ENCODE results near the gene CMPK1. TPM values are rescaled to one million over a fixed set of nuclear protein-coding genes. Genes with fewer than 3 reads are reported as not detected.

CMPK1 gene
- total RNA-seq, 1 experiment from 2014 or later: 196 TPM

DNA sequence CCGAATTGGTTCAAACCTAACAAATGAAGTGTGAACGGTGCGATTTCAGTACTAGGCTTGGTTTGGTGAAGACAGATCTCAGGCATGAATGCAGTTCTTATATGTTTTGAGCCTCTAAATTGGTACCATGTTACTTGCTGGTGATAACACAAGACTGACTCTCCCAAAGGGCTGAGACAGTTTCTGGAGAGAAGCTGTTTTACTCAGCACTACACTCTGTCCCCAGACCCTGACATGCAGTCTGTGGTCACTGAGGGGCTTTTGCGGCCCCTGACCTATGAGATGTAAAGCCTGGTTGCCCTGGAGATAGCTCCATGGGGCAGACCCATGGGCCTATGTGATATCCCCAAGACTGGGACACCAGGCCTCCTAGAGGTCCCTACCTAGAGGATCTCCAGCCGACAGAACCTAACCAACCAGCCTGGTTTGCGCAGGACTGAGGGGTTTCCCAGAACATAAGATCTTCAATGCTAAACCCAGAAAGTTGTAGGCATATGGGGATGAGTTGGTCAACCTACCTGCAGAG, 63.1 kb downstream of the CMPK1 start:
- DNase-seq (ENCODE audit: low read depth): no peak

DNA sequence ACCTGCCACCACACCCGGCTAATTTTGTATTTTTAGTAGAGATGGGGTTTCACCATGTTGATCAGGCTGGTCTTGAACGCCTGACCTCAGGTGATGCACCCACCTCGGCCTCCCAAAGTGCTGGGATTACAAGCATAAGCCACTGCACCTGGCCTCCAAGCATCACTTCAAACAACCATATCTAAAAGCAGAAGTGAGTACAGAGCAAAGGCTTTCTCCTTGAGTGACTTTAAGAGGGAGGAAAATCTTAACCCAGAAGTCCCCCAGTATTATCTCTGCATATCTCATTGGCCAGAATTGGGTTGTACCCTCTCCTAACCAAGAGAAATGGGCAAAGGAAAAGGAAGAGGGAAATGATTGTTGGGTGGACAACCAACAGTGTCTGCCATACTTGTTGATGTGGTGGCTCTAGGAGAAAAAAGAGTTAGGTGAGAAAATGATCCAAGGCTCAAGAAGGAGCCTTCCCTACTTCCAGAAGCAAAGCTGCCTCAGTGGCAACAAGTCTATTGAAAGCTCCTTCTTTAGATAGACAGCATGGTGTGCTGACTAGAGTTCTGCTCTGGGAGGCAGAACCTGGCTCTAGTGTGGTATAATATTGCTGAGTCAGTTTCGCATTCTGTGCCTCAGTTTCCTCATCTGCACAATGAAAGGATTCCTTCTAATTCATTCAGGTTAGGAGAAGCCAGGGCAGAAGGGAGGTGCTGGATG, 65.7 kb downstream of the CMPK1 start:
- no peak for DNase-seq (ENCODE audit: low read depth)

DNA sequence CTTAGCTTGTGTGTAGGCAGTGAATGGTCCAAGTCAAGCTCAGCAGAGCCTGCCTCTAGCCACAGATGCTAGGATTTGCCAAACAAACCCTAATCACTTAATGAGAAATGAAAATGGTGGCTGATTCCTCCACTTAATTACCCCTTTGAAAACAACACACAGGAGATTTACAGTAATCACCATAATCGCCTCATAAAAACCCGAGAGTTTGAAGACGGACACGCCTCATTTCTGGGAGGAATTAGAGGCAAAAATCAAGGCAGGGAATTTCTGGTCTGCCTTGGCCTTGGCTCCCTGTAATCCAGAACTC, 66.2 kb downstream of the CMPK1 start:
- no peak for DNase-seq (ENCODE audit: low read depth)

DNA sequence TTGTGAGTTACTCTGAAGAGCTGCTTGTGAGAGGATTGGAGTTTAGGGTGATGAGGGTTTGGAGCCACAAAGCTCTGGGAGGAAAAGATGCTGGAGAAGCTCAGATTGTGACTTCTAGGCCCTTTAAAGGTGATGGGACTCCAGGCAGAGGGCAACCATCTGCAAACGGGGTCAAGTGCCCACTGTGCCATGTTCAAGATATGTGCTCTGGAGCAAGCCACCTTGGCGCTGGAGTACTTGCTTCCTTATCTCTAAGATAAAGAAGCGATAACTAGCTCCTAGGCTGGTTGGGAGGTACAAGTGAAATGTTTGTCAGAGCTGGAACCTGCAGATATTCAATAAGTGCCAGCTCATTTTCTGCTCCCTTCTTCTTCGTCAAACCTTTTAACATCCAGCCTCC, 68.2 kb downstream of the CMPK1 start:
- no peak for DNase-seq (ENCODE audit: low read depth)

DNA sequence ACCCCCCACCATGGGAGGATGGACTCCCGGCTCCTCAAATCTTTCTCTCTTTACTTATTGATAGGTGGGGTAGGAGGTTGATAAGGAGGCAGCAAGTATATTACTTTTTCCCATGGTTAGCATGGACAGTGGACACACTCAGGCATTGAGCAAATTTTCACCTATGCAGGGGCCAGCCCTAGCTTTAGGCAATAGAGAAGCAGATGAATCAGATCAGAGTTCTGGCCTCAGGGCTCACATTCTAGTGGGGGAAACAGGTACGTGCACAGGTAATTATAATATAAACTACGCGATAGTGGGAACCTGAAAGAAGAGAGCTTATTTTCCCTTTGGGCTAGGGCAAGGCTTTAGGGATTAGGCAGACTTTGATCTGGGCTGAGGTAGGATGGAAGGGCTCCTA, 69.0 kb downstream of the CMPK1 start:
- DNase-seq (ENCODE audit: low read depth): no peak

DNA sequence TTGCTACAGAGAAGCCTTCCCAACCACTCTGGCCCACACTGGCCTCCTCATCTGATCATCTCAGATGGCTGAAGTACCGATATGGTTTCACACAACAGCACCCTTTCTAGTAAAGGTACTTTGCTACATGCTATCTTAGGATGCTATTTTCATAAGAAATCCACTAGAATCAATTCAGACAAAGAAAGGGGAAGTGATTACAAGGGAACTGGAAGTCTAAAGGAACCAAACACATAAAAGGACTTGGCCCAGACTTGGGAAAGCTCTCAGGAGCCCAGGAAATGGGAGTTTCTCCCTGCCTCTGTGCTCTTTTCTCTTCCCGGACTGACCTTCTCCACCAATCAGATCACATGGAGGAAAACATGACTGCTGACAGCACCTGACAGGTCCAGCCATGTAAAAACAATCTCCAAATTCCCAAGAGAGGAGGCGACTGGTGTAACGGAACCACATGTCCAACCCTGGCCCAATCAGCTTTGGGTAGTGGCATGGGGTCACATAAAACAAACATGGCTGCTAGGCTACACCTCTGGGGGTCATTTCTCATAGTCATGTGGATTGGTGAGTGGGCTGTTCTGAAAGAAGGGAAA, 69.8 kb downstream of the CMPK1 start:
- DNase-seq (ENCODE audit: low read depth): no peak

DNA sequence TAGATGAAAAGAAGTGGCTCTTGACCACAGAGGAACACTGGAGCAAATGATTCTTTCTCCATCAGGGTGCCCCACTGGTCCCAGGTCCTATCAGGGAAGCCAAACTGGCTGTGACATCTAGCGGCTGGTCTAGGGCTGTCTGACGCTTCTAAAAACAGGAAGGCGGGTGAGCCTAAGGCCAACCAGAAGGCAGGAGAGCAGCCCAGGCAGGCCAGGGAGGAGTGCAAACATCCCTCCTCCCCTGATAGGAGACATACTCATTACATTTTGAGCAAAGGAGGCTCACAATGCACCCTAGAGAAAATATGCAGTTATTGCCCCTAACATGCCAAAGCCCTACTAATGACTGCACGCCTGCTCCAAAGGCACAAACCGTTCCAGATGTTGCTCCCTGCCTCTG, 72.1 kb downstream of the CMPK1 start:
- DNase-seq (ENCODE audit: low read depth): no peak

DNA sequence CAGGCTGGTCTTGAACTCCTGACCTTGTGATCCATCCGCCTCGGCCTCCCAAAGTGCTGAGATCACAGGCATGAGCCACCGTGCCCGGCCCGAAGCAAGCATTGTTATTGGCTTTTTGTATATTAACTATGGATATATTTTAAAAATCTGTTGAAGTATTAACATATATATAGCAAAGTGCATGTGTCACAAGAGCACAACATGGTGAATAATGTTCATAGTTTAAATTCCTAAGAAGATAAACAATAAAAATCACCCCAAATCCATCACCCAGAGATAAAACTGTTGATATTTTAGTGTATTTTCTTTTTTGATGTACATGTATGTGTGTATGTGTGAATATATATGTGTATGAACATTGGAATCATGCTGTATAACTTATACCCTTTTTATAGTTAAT, 73.4 kb downstream of the CMPK1 start:
- no peak for DNase-seq (ENCODE audit: low read depth)

DNA sequence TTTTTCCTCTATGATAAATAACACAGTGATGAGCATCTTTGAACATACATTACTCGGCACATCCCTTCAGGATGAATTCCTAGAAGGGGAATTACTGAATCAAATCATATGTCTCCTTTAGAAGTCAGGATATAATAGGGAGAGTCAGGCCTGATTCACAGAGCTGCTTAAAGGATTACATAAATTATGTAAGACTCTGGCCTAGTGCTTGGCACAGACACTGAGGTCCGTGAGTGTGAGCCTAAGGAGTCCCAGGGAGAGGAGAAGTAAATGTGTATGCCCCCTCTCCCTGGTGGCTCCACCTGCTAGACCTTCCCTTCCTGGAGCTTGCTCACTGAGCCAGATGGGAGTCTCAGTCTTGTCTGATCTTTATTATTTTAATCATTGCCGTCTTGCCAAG, 73.9 kb downstream of the CMPK1 start:
- DNase-seq (ENCODE audit: low read depth): no peak

DNA sequence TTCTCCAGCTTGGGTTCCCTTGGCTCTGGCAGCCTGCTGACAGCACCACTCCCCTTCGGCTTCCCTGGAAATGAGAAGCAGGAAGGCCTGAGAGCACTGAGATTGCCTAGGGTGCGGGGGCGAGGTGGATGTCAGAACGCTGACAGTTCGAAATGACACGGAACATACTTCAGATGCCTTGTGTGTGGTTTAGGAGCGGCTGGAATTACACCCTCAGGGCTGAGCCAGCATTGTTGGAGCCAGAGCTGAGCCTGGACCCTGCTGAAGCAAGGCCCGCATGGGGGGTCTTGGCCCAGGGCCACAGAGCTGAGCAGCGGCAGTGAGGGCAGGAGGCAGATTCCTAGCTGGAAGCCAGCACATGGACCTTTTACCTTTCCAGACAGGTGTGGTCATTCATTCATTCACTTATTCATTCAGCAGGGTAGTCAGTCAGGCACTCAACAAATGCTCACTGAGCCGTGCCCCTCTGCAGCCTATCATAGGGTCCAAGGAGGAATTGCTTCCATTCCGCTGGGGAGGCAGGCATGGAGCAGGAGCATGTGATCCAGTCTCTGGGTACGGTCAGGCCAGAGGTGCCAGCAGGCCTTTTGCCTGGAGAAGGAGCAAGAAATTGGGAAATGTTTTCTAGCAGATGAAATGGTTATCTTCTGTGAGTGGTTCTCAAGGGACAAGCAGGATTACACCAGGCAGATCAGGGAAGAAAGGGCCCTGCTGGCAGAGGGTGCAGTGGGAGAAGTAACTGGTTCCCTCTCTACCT, 75.9 kb downstream of the CMPK1 start:
- peak; percentile 83 for DNase-seq (ENCODE audit: low read depth)

DNA sequence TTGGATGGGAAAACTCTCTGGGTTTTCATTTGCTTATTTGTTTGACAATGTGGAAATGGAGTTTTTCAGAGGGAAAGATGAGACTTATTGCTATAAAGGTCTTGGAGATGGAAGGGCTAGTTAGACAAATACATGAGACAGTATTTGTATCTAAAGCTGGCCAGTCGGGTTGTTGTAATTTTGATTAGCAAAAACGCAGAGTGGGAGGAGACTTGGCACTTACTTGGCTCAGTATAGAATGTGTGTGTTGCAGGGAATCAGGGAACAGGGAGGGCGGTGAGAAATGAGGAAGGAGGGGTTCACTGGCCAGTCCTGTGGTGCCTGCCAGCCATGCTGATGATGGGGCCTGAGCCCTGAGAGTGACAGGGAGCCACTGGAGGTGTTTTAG, 76.5 kb downstream of the CMPK1 start:
- no peak for DNase-seq (ENCODE audit: low read depth)

DNA sequence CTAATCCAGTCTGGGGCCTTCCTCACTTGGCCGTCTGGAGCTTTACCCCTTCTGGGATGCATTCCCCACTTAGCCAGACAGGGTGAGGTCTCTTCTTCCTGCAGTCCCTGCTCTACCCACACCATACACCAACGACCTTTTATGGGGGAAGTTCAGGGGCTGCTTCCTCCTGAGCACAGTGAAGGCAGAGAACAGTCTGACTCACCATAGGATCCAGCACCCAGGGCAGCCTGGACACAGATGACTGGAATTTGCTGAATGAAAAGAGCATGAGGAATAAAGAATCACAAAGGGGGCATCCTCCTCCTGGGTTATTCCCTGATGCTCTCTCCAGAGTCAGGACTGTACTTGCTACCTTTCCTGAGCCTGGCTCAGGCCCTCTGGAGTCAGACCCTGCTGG, 77.8 kb downstream of the CMPK1 start:
- DNase-seq (ENCODE audit: low read depth): no peak

DNA sequence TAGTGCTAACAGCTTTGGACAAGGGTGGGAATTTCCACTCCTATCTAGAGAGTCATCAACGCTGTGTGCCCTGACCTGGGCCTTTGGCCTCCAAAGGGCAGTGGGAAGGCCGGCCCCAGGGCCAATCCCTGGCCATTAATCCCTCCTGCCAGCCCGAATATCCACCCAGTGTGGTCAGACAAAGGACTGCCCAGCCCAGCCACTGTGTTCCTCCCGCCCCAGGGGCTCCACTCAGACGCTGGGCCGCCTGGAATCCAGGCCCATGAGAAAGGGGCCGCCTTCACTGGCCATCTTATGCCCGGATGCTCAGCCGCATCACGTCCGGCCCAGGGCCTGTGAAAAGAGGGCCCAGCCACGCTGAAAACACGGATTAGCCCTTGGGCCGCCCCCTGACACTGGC, 78.8 kb downstream of the CMPK1 start:
- DNase-seq (ENCODE audit: low read depth): no peak

DNA sequence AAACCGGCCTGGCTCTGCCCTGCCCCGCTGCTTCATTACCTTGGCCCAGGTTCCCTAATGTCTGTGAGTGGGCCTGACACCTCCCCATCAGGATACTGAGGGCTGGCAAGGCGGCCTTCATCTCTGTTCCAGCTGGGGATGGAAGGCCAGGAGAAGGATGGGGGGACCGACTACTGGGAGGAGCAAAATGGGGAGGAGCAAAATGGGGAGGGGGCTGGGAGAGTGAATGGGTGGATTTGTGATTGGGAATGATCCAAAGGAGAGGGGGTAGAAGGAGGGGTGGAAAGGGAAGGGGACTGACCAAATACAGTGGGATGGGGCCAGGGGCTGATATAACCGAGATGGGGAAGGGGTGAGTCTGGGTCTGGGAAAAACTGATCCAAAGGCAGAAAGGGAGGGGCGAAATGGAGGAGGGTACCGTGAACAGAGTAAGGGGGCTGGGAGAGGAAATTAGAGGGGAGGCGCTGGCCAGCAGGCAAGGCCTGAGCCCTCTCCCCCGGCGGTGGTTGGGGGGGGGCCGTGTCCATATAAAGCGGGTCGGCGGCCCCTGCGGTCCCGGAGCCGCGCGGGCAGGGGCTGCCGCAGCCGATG, 82.2 kb downstream of the CMPK1 start, which contains the start of gene FOXE3:
FOXE3 (plus strand) TSS at position 558 of the 591 bp plus-strand sequence; CDS start at position 589, 31 bp downstream.
- DNase-seq (ENCODE audit: low read depth): no peak

DNA sequence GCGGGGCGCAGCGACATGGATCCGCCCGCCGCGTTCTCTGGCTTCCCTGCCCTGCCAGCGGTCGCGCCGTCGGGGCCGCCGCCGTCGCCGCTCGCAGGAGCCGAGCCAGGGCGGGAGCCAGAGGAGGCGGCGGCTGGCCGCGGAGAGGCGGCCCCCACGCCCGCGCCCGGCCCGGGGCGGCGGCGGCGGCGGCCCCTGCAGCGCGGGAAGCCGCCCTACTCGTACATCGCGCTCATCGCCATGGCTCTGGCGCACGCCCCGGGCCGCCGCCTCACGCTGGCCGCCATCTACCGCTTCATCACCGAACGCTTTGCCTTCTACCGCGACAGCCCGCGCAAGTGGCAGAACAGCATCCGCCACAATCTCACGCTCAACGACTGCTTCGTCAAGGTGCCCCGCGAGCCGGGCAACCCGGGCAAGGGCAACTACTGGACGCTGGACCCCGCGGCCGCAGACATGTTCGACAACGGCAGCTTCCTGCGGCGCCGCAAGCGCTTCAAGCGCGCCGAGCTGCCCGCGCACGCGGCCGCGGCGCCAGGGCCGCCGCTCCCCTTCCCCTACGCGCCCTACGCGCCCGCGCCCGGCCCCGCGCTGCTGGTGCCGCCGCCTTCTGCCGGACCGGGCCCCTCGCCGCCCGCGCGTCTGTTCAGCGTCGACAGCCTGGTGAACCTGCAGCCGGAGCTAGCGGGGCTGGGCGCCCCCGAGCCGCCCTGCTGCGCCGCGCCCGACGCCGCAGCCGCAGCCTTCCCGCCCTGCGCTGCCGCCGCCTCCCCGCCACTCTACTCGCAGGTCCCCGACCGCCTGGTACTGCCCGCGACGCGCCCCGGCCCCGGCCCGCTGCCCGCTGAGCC, 83.0 kb downstream of the CMPK1 start:
- DNase-seq (ENCODE audit: low read depth): no peak

DNA sequence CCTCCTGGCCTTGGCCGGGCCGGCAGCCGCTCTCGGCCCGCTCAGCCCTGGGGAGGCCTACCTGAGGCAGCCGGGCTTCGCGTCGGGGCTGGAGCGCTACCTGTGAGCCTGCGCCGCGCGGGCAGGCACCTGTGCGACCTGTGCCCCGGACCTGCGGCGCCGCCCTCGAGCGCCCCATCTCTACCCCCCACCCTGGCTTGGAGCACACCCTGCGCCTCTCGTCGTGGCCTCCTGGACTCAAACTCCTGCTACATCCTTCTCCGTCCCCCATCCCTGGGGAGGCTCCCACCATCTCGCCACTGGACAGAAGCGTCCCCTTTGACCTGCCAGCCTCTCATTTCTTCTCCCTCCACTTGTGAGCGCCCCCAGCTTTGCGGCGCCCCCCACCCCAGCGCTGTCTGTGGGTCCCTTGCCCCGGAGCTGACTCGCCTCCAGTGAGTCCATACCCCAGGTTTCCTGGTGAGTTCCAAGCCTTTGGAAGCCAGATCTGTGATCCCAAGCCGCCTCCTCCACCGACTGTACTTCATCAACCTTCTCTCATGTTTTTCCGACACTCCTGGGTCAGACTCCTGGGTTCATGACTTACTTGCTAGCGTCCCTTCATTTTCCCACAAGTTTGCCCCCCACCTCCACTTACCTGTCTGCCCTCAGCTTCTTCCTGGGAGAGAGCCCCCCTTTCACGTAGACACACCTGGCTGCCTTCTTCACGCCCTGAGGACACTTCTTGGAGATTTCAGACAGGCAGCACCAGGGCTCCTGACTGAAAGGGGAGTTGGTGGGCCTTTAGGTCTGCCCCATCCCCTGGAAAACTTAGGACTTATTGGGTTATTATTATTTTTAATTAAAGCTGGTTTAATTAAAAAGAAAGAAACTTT, 83.8 kb downstream of the CMPK1 start:
- DNase-seq (ENCODE audit: low read depth): no peak

DNA sequence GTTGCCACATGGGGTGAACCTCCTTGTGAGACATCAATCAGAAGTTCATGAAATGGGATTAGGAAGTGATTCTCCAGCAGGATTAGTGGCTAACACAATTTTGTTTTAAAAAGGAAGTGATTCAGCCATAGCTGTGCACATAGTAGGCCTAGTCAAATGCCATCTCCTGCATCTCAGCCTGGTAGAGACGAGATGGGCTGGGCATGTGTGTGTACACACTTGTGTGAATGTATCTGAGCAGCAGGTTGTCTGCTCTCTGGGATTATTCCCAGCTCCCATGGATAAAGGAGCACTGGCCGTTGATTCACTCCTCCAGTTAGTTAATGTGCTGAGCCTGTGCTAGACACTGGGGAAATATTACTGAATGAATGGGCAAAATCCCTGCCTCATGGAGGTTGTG, 84.5 kb downstream of the CMPK1 start:
- DNase-seq (ENCODE audit: low read depth): no peak

DNA sequence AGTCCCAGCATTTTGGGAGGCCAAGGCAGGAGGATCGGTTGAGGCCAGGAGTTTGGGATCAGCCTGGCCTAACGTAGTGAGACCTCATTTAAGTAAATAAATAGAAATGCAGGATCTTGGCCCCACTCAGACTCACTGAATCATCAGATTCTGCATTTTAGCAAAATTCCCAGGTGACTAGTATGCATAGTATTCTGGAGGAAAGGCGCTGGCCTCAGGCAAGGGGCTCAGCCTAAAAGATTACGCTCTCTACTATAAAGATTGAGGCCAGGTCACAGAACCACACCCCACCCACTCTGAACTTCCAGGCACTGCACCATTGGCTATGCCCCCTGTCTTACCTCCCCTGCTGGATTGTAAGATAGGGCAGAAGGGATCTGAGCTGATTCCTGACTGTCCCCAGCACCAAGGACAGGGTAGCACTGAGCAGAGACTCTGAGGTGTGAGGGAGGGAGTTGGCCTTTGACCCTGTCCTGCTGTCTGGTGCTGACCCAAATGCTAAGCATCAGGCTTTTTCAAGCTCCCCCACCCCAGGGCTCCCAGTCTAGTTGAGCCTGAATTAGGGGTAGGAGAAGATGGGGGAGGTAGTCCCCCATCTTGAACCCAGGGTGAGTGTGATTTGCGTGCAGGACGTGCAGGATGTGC, 85.2 kb downstream of the CMPK1 start:
- peak; percentile 23 for DNase-seq (ENCODE audit: low read depth)

DNA sequence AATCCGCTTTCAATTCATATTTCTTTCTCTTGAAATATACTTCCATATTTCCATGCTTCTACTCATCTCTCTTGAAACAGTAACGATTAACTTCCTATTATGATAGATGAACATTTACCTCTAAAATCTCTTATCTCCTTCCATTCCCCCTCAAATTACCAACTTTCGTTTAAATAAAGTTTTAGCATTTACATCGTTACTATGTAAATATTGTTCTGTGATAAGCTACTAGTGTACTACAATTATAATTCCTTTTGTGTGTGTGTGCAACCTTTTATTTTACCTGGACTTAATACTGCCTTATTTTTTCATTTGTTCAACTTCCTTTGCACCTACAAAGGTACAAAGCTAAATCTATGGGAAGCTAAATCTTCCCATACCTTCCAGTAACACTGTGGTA, 87.0 kb downstream of the CMPK1 start:
- DNase-seq (ENCODE audit: low read depth): no peak

DNA sequence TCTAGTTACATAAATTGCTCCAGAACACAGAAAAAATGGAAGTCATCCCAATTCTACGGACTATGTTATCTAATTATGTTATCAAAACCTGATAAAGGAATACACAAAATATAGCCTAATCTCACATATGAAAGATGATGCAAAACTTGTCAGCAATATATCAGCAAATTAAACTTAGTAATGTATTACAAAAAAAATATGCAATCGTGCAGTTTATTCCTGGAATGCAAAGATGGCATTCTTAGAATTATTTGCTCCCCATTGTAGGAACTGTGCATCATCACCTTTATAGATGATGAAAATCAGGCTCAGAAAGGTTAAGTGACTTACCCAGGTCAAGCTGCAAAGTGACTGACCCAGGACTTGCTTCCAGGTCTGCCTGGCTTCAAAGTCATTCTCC, 90.3 kb downstream of the CMPK1 start:
- DNase-seq (ENCODE audit: low read depth): no peak
